ENCODE measurements around the gene PDE4B. TPM values are rescaled to one million over a fixed set of nuclear protein-coding genes. Genes with fewer than 3 reads are reported as not detected.
A peak's percentile ranks its signal among the peaks of the same experiment; 100 is the strongest.

PDE4B gene
- total and polyA plus RNA-seq, 2 of the 13 experiments (the other 11 are each of a cell fraction or from before 2014, with no cell fraction given): not detected

GRCh38 chr1:65818966-65819365, 26.3 kb downstream of the PDE4B start (continued):
- TF ChIP-seq ZBTB4 (CRISPR knock-in tag; IDR thresholded peaks at IDR 0.05; ENCODE audit: borderline replicate concordance): no peak
- no peak for TF ChIP-seq PHB2 (IDR thresholded peaks at IDR 0.05; ENCODE audit: partially characterized antibody)
- no peak for TF ChIP-seq ZNF33B (CRISPR knock-in tag; IDR thresholded peaks at IDR 0.05)
- no peak for TF ChIP-seq HMGA1 (CRISPR knock-in tag; conservative IDR thresholded peaks at IDR 0.05)

GRCh38 chr1:65820983-65821382, 28.3 kb downstream of the PDE4B start:
- no peaks in the 10 kb centered on the region for H3K36me3 ChIP-seq (replicated peaks in 1 of 2; ENCODE audit: control insufficient read depth in 1 of 2, insufficient read depth in 2 of 2, low read length in 2 of 2)
- no peak overlapping the region for H3K4me2 ChIP-seq (ENCODE audit: low read depth, low read length)
- H3K9me3 ChIP-seq (ENCODE audit: low read length): no peaks in the 10 kb centered on the region
- no peak overlapping the region for H3K27ac ChIP-seq (ENCODE audit: extremely low read length, insufficient read depth, low read length)
- H3K9ac ChIP-seq (ENCODE audit: insufficient read depth, low read depth, low read length): no peak overlapping the region
- ChIA-PET CTCF (ENCODE audit: low intra/inter-chr PET ratio, low total read pairs) (no interaction called here), POLR2A (no interaction called here)
- BruUV-seq (replicated peaks): no TSS peak
- in situ Hi-C loops (cut with HindIII; ENCODE audit: extremely low pct_ligation_motif_present, low pct_unique_long_range_greater_than_20kb): no loop called here
- no peak overlapping the region for H2AFZ ChIP-seq (ENCODE audit: low read length)
- TF ChIP-seq IKZF1 (IDR thresholded peaks at IDR 0.05) (no peak), CEBPB (IDR thresholded peaks at IDR 0.05; ENCODE audit: borderline replicate concordance, low read depth, low read length) (peak; percentile 25; the same call in 1 of the 2 replicates)
- intact Hi-C loops (cut with micrococcal nuclease; ENCODE audit: unreplicated experiment): no loop called here
- FAIRE-seq: no peak
- no peak for ATAC-seq
- no peaks in the 10 kb centered on the region for H3K27me3 ChIP-seq (ENCODE audit: control insufficient read depth in 1 of 2, insufficient read depth in 2 of 2, low read length in 2 of 2)
- no peaks in the 10 kb centered on the region for H3K79me2 ChIP-seq (ENCODE audit: insufficient read depth, low read length)
- H3K4me1 ChIP-seq (ENCODE audit: insufficient read depth, low read length): no peaks in the 10 kb centered on the region
- no peak for DNase-seq (ENCODE audit: low spot score)
- no peaks in the 10 kb centered on the region for H4K20me1 ChIP-seq (ENCODE audit: insufficient read depth, low read length)
- H3K4me3 ChIP-seq (replicated peaks in 1 of 3; ENCODE audit: insufficient read depth in 1 of 3, low read depth in 2 of 3, low read length in 3 of 3): no peak overlapping the region
- 56% methylated on average over 1 of the region's 1 CpG for WGBS (ENCODE audit: low lambda C conversion rate)

All from HepG2 (cell line).